Activated CD4-positive, alpha-beta memory T cell treated with anti-CD3 and anti-CD28 coated beads, Interleukin-2, amount 10 ng/mL, durations not matched to agents 7 days and 5 days (primary cell): ENCODE data around the gene CYP51A1. TPM values are rescaled to one million over a fixed set of nuclear protein-coding genes. Genes with fewer than 3 reads are reported as not detected.
"Not testable (repeated sequence)": the region's sequence is repeated elsewhere in the genome, so short reads cannot be mapped to it uniquely, and the experiment has no call there.

Experiments
- CTCF ChIA-PET: fragments of 350-600 bp; sonication (Branson Sonifier 250); formaldehyde crosslinking; loops from one replicate; lab custom pipeline; 2021; ENCODE audit warnings: antibody characterized with exemption, inconsistent platforms; lab: Charles Lee
- POLR2A ChIA-PET: fragments of 350-600 bp; sonication (Branson Sonifier 250); formaldehyde crosslinking; loops from one replicate; lab custom pipeline; 2021; ENCODE audit warnings: antibody characterized with exemption; lab: Charles Lee
- DNase-seq: peaks from one replicate; pipeline ENCODE4 v3.0.0-alpha.2; 2020
- H3K27ac Mint-ChIP-seq: one replicate; pipeline ENCODE4 v1.8.0; 2021; ENCODE audit warnings: mild to moderate bottlenecking, mixed read lengths
- H3K27me3 Mint-ChIP-seq: one replicate; pipeline ENCODE4 v1.8.0; 2021; ENCODE audit warnings: mixed read lengths
- H3K36me3 Mint-ChIP-seq: one replicate; pipeline ENCODE4 v1.8.0; 2021; ENCODE audit warnings: low read depth, mixed read lengths
- H3K4me1 Mint-ChIP-seq: one replicate; pipeline ENCODE4 v1.8.0; 2021; ENCODE audit warnings: mixed read lengths
- H3K4me3 Mint-ChIP-seq: one replicate; pipeline ENCODE4 v1.8.0; 2021; ENCODE audit warnings: mild to moderate bottlenecking, mixed read lengths
- H3K9me3 Mint-ChIP-seq: one replicate; pipeline ENCODE4 v1.8.0; 2021; ENCODE audit warnings: mixed read lengths
- total RNA-seq, 2 experiments: library from RNA; stranded (reverse); gene quantifications; one replicate each; pipeline ENCODE4 v1.2.3, GENCODE V29; 2021

The CYP51A1 gene
- total RNA-seq, 2 experiments from 2014 or later, result 94.3 to 97.9 TPM

DNA sequence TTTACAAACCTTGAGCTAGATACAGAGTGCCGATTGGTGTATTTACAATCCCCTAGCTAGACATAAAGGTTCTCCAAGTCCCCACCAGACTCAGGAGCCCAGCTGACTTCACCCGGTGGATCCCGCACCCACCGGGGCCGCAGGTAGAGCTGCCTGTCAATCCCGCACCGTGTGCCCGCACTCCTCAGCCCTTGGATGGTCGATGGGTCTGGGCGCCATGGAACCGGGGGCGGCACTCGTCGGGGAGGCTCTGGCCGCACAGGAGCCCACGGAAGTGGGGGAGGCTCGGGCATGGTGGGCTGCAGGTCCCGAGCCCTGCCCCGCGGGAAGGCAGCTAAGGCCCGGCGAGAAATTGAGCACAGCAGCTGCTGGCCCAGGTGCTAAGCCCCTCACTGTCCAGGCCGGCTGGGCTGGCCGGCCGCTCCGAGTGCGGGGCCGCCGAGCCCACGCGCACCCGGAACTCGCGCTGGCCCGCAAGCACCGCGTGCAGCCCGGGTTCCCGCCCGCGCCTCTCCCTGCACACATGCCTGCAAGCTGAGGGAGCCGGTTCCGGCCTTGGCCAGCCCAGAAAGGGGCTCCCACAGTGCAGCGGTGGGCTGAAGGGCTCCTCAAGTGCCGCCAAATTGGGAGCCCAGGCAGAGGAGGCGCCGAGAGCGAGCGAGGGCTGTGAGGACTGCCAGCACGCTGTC is 9.1 kb upstream of the CYP51A1 start:
- H3K4me1 Mint-ChIP-seq, H3K4me3 Mint-ChIP-seq, H3K27me3 Mint-ChIP-seq, H3K36me3 Mint-ChIP-seq, H3K27ac Mint-ChIP-seq, H3K9me3 Mint-ChIP-seq, POLR2A ChIA-PET, DNase-seq: not testable (repeated sequence)
- CTCF ChIA-PET, result interaction anchor here (1.1 kb wide), 1 partner anchor 8 kb away, joined by 5 read pairs; no protein-coding TSS in a partner anchor

DNA sequence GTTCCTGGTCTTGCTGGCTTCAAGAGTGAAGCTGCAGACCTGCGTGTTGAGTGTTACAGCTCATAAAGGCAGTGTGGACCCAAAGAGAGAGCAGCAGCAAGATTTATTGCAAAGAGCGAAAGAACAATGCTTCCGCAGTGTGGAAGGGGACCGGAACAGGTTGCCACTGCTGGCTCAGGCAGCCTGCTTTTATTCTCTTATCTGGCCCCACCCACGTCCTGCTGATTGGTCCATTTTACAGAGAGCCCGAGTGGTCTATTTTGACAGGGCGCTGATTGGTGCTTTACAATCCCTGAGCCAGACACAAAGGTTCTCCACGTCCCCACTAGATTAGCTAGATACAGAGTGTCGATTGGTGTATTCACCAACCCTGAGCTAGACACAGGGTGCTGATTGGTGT is 8.5 kb upstream of the CYP51A1 start:
- CTCF ChIA-PET, H3K4me1 Mint-ChIP-seq, H3K4me3 Mint-ChIP-seq, H3K27me3 Mint-ChIP-seq, H3K27ac Mint-ChIP-seq, DNase-seq, H3K36me3 Mint-ChIP-seq, POLR2A ChIA-PET, H3K9me3 Mint-ChIP-seq: not testable (repeated sequence)

DNA sequence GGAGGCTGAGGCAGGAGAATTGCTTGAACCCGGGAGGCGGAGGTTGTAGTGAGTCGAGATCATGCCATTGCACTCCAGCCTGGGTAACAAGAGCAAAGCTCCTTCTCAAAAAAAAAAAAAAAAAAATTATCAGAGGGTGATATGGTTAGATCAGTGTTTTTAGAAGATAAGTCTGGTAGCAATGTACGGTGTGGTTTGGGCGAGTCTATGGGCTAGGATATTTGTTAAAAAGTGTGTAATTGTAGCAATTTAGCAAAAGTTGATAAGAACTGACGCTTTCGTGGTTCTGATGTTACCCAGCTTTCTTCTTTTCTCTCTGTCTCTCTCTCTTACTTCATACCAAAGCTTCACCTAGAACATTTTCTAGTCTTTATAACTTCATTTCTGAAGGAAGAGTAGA is 6.9 kb upstream of the CYP51A1 start:
- Mint-ChIP-seq H3K36me3 (no peaks in the 10 kb centered on the region), H3K4me3 (no peak overlapping the region), H3K27ac (no peak overlapping the region), H3K27me3 (peaks cover 1% of the 10 kb centered on the region), H3K4me1 (peaks cover 5% of the 10 kb centered on the region), H3K9me3 (no peaks in the 10 kb centered on the region)
- no peak for DNase-seq
- POLR2A ChIA-PET, result no interaction called here
- CTCF ChIA-PET, result interaction anchor here (0.6 kb wide), 1 partner anchor 641 kb away, joined by 3 read pairs; no protein-coding TSS in a partner anchor

DNA sequence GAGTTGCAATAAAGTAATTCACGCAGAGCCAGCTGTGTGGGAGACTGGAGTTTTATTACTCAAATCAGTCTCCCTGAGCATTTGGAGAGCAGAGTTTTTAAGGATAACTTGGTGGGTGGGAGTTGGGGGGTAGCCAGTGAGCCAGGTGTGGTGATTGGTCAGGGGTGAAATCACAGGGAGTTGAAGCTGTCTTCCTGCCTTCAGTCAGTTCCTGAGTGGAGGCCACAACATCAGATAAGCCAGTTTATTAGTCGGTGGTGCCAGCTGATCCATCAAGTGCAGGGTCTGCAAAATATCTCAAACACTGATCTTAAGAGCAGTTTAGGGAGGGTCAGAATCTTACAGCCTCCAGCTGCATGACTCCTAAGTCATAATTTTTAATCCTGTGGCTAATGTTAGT is 3.3 kb upstream of the CYP51A1 start:
- no peak for DNase-seq
- no peak overlapping the region for H3K27ac Mint-ChIP-seq
- H3K36me3 Mint-ChIP-seq, result peaks cover 17% of the 10 kb centered on the region
- no peaks in the 10 kb centered on the region for H3K9me3 Mint-ChIP-seq
- CTCF ChIA-PET, result interaction anchor here (1.3 to 1.5 kb wide), 2 partner anchors 80 to 309 kb away, joined by 4 to 5 read pairs; partner anchors contain the start of gene GATAD1
- peaks cover 1% of the 10 kb centered on the region for H3K27me3 Mint-ChIP-seq
- H3K4me1 Mint-ChIP-seq, result peaks cover 26% of the 10 kb centered on the region
- no peak overlapping the region for H3K4me3 Mint-ChIP-seq
- POLR2A ChIA-PET, result no interaction called here

DNA sequence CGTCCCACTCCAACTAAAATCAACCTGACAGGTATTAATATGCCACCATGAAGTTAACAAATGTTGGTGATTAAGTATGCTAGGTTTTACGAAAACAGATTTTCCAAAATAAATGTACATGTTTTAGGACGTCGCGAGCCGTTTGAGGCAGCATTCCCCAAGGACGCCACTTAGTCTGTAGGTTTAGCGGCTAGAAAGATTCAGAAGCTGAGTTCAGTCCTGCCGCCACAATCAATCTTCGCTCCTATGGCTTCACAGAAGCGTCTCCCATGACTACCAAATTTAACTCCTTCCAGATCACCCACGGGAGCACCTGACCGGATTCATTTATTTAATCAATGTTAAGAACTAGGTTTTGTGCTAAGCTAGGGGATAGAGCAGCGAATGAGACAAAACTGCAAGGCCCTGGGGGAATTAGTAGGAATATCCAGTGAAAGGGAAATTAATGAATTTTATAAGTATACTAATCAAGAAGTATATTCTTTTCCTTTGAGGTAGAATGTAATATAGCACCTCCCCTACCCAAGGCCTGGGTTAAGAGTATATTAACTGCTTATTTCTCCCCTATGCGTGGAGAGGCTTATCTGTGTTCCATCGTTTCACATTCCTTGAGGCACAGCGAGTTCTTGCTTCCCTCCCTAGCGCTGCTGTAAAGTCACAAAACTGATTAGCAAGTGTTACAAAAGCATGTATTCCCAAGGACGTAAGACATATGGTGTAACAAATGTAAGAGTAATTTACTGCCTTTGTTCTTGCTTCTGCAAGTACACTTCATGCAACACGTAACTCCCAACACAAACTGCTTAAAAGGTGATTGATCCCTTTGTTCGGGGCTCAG is 994 bp upstream of the CYP51A1 start:
- Mint-ChIP-seq H3K27ac (peak overlapping the region; percentile 95), H3K4me3 (peak overlapping the region; percentile 90), H3K9me3 (no peaks in the 10 kb centered on the region), H3K36me3 (peaks cover 30% of the 10 kb centered on the region), H3K27me3 (peaks cover 1% of the 10 kb centered on the region), H3K4me1 (peaks cover 39% of the 10 kb centered on the region)
- ChIA-PET POLR2A (interaction anchor here (0.9 to 4.4 kb wide), 7 partner anchors 11 to 313 kb away, joined by 3 to 36 read pairs (median 5); partner anchors contain the start of genes AKAP9, ANKIB1, GATAD1 and KRIT1), CTCF (interaction anchor here (1.0 to 2.2 kb wide), 6 partner anchors 9 to 393 kb away, joined by 3 to 5 read pairs (median 4); partner anchors contain the start of genes GATAD1, MTERF1, PEX1 and RBM48)
- DNase-seq, result no peak

DNA sequence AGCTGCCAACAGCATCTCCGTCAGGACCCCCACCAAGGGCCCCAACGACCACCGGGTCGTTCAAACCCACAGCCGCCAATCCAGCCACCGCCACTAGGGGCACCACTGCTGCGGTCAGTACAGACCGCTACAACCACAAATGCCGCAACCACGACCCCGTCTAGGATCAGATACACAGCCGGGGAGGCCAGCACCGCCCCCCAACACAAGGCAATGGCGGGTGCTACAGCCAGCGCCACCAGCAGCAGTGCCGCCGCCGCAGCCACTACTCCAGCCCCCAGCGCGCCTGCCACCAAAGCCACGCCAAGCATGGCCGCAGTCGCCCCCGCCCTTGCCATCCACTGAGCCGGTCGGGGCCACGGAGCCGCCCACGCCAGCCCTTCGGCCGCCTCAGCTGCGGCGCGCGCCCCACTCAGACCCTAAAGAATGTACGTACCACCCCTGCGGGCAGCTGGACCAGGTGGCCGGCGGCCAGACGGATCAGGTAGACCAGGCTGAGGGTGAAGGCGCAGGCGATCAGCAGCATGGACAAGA is 473 bp downstream of the CYP51A1 start:
- Mint-ChIP-seq H3K4me1 (peaks cover 41% of the 10 kb centered on the region), H3K4me3 (peak overlapping the region; percentile 90)

DNA sequence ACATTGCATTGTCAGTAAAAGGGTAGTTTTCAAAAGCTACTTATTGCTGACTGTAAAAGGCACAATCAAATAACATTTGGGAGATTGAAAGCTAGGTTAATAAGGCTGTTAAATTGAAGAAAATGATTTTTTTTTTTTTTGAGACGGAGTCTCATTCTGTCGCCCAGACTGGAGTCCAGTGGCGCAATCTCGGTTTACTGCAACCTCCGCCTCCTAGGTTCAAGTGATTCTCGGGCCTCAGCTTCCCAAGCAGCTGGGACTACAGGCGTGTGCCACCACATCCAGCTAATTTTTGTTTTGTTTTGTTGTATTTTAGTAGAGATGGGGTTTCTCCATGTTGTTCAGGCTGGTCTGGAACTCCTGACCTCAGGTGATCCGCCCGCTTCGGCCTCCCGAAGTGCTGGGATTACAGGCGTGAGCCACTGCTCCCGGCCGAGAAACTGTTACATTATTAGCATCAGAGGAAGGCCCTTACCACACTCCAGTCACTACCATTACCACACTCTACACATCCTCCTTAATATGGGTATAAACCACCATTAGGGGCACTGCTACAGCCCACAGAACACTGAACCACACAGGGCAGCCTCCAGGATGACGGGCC is 1.0 kb downstream of the CYP51A1 start:
- ChIA-PET CTCF (interaction anchor here (0.6 to 2.2 kb wide), 7 partner anchors 16 to 314 kb away, joined by 3 to 9 read pairs (median 4); partner anchors contain the start of genes ANKIB1, GATAD1, KRIT1 and LRRD1), POLR2A (interaction anchor here (1.2 to 4.4 kb wide), 4 partner anchors 113 to 396 kb away, joined by 3 to 36 read pairs (median 24); partner anchors contain the start of genes AKAP9, ANKIB1, GATAD1 and KRIT1)
- Mint-ChIP-seq H3K9me3 (no peaks in the 10 kb centered on the region), H3K36me3 (peaks cover 46% of the 10 kb centered on the region), H3K4me3 (peak overlapping the region; percentile 90), H3K4me1 (peaks cover 41% of the 10 kb centered on the region), H3K27ac (peak overlapping the region; percentile 95), H3K27me3 (no peaks in the 10 kb centered on the region)
- DNase-seq, result no peak

More for the DNA sequence above, 473 bp downstream of the CYP51A1 start:
- Mint-ChIP-seq H3K36me3 (peaks cover 43% of the 10 kb centered on the region), H3K27me3 (peaks cover 1% of the 10 kb centered on the region), H3K9me3 (no peaks in the 10 kb centered on the region), H3K27ac (peak overlapping the region; percentile 95)
- CTCF ChIA-PET, result interaction anchor here (0.9 to 2.2 kb wide), 4 partner anchors 8 to 254 kb away, joined by 3 to 5 read pairs (median 3); partner anchors contain the start of gene MTERF1
- DNase-seq, result peak; percentile 68
- POLR2A ChIA-PET, result interaction anchor here (0.7 to 4.4 kb wide), 7 partner anchors 9 to 395 kb away, joined by 3 to 36 read pairs (median 4); partner anchors contain the start of genes AKAP9, ANKIB1, GATAD1 and KRIT1

DNA sequence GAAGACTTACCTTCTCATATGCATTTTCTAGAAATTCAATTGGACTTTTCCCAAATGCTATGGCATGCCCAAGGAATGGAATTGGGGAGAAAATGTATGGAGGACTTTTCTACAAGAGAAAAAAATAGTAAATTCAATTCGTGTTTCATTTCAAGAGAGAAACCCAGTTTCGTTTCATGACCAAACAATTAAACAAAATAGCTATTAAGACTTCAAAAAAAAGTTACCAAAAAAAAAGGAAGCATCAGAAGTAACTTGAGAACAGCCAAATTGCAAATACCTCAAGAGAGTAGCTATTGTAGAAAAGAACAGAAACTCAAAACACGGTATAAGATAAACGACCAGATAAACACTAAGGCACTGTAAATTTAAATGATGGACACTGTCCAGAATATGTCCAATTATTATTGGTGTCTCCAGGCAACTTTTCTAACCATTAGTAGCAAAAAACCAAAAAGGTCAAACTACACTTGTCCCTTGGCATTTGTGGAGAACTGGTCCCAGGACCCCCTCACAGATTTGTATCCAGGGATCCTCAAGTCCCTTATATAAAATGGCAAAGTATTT is 2.4 kb downstream of the CYP51A1 start:
- no peak overlapping the region for H3K27ac Mint-ChIP-seq
- ChIA-PET CTCF (interaction anchor here (1.0 to 2.2 kb wide), 4 partner anchors 17 to 397 kb away, joined by 3 to 9 read pairs (median 4); partner anchors contain the start of genes ANKIB1, GATAD1, KRIT1 and RBM48), POLR2A (interaction anchor here (1.0 to 4.4 kb wide), 2 partner anchors 12 to 316 kb away, joined by 3 to 28 read pairs; partner anchors contain the start of gene GATAD1)
- no peak for DNase-seq
- no peaks in the 10 kb centered on the region for H3K27me3 Mint-ChIP-seq
- H3K4me1 Mint-ChIP-seq, result peaks cover 37% of the 10 kb centered on the region
- peak overlapping the region; percentile 18 for H3K4me3 Mint-ChIP-seq
- H3K9me3 Mint-ChIP-seq, result no peaks in the 10 kb centered on the region
- peaks cover 58% of the 10 kb centered on the region for H3K36me3 Mint-ChIP-seq

DNA sequence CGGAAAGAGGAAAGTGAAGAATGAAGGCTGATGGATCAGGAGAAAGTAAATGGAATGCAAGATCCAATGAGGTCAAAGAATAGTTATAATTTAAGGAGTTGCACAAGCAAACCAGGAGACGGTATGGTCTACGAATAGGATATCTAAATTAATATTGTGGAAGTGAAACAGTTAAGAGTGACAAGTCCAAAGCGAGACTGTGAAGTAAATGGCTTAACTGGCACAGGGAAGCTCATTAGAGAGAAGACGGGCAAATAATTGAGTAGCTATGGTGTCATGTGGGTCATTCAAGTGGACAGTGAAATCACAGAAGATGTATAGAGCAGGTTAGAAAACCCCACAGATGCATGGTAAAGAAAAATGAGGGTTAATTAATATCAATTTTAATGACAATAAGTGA is 3.2 kb downstream of the CYP51A1 start:
- Mint-ChIP-seq H3K27me3 (no peaks in the 10 kb centered on the region), H3K4me1 (peaks cover 36% of the 10 kb centered on the region), H3K9me3 (no peaks in the 10 kb centered on the region), H3K27ac (no peak overlapping the region), H3K4me3 (no peak overlapping the region), H3K36me3 (peaks cover 64% of the 10 kb centered on the region)
- ChIA-PET CTCF (interaction anchor here (1.6 to 2.2 kb wide), 2 partner anchors 317 to 398 kb away, joined by 3 to 9 read pairs; partner anchors contain the start of genes GATAD1 and RBM48), POLR2A (interaction anchor here (1.0 kb wide), 1 partner anchor 12 kb away, joined by 3 read pairs; no protein-coding TSS in a partner anchor)
- DNase-seq, result no peak

DNA sequence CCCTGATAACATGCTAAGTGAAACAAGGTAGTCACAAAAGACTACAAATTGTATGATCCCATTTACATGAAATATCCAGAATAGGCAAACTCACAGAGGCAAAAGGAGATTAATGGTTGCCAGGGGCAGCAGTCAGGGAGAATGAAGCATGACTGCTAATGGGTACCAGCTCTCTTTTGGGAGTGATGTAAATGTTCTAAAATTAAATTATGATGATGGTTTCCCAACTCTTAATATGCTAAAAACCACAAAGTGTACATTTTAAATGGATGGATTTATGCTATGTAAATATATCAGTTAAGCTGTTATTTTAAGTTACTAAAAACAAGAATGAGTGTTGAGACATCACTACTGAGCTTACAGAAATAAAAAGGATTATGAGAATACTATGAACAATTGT is 12.6 kb downstream of the CYP51A1 start:
- Mint-ChIP-seq H3K36me3 (peaks cover 78% of the 10 kb centered on the region), H3K27me3 (no peaks in the 10 kb centered on the region), H3K4me1 (peaks cover 5% of the 10 kb centered on the region), H3K27ac (no peak overlapping the region), H3K4me3 (no peak overlapping the region), H3K9me3 (peaks cover 3% of the 10 kb centered on the region)
- ChIA-PET POLR2A (interaction anchor here (1.2 kb wide), 1 partner anchor 13 kb away, joined by 4 read pairs; the partner anchor contains the start of gene CYP51A1), CTCF (no interaction called here)
- DNase-seq, result no peak

DNA sequence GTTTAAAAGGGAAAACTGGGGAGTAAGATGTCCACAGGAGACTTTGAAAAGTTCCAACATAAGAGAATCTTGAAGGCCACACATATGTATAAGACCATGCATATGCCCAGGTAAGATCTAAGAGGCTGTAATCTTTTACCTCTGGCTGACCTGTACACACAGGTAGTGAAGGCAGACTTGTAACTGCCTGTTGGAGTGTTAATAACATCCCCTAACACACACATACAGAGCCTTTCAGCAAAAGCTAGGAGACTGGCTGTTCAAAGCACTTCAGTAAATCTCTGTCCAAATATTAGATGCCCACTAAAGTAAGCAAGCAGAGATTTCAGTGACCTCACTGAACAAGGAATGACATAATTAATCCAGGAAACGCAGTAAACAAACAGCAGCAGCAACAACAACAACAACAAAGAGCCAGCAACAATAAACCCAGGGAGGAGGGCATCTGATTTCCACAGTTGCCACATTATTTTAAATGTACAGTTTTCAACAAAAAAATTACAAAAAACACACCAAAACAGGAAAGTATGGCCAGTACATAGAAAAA is 15.0 kb downstream of the CYP51A1 start:
- peaks cover 3% of the 10 kb centered on the region for H3K9me3 Mint-ChIP-seq
- no peaks in the 10 kb centered on the region for H3K27me3 Mint-ChIP-seq
- H3K36me3 Mint-ChIP-seq, result peaks cover 82% of the 10 kb centered on the region
- H3K4me3 Mint-ChIP-seq, result no peak overlapping the region
- no peak for DNase-seq
- H3K27ac Mint-ChIP-seq, result no peak overlapping the region
- ChIA-PET POLR2A (interaction anchor here (0.6 kb wide), 1 partner anchor 12 kb away, joined by 3 read pairs; no protein-coding TSS in a partner anchor), CTCF (no interaction called here)
- peaks cover 5% of the 10 kb centered on the region for H3K4me1 Mint-ChIP-seq
